ENCODE data around the gene AKAP13. TPM values are rescaled to one million over a fixed set of nuclear protein-coding genes. Genes with fewer than 3 reads are reported as not detected.

The AKAP13 gene
- total and polyA plus RNA-seq, 7 donors: 18.2 to 126 (median 93.7) TPM

- Histone ChIP-seq H3K9me3 (peaks cover 6% of the 10 kb centered on the region), H3K27ac (no peak overlapping the region), H3K36me3 (ENCODE audit: insufficient read depth in 1 of 2, low read depth in 1 of 2) (no peaks in the 10 kb centered on the region), H3K27me3 (ENCODE audit: insufficient read depth in 3 of 3, low read length in 2 of 3) (no peaks in the 10 kb centered on the region), H3K4me1 (no peaks in the 10 kb centered on the region), H3K4me3 (no peak overlapping the region)
- TF ChIP-seq, protein P1, sequence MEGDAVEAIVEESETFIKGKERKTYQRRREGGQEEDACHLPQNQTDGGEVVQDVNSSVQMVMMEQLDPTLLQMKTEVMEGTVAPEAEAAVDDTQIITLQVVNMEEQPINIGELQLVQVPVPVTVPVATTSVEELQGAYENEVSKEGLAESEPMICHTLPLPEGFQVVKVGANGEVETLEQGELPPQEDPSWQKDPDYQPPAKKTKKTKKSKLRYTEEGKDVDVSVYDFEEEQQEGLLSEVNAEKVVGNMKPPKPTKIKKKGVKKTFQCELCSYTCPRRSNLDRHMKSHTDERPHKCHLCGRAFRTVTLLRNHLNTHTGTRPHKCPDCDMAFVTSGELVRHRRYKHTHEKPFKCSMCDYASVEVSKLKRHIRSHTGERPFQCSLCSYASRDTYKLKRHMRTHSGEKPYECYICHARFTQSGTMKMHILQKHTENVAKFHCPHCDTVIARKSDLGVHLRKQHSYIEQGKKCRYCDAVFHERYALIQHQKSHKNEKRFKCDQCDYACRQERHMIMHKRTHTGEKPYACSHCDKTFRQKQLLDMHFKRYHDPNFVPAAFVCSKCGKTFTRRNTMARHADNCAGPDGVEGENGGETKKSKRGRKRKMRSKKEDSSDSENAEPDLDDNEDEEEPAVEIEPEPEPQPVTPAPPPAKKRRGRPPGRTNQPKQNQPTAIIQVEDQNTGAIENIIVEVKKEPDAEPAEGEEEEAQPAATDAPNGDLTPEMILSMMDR (IDR thresholded peaks at IDR 0.05): no peak
- ATAC-seq (no peak), DNase-seq (no peak)
- intact Hi-C loops (cut with DNase I): no loop called here
Measured at GRCh38 chr15:85455891-85456290, 75.5 kb downstream of the AKAP13 start.

- 95 to 97% (median 97%) methylated on average over 3 of the region's 3 CpGs for WGBS, 3 donors
- no peak for ATAC-seq
- no peak for DNase-seq
- Histone ChIP-seq H3K4me1 (no peaks in the 10 kb centered on the region), H3K36me3 (ENCODE audit: insufficient read depth in 1 of 2, low read depth in 1 of 2) (no peaks in the 10 kb centered on the region), H3K9me3 (no peaks in the 10 kb centered on the region), H3K27me3 (ENCODE audit: insufficient read depth in 3 of 3, low read length in 2 of 3) (no peaks in the 10 kb centered on the region), H3K27ac (no peak overlapping the region), H3K4me3 (no peak overlapping the region)
- TF ChIP-seq, protein P1 (IDR thresholded peaks at IDR 0.05): no peak
- intact Hi-C loops (cut with DNase I): no loop called here
Measured at GRCh38 chr15:85456798-85457197, 76.4 kb downstream of the AKAP13 start.

DNA sequence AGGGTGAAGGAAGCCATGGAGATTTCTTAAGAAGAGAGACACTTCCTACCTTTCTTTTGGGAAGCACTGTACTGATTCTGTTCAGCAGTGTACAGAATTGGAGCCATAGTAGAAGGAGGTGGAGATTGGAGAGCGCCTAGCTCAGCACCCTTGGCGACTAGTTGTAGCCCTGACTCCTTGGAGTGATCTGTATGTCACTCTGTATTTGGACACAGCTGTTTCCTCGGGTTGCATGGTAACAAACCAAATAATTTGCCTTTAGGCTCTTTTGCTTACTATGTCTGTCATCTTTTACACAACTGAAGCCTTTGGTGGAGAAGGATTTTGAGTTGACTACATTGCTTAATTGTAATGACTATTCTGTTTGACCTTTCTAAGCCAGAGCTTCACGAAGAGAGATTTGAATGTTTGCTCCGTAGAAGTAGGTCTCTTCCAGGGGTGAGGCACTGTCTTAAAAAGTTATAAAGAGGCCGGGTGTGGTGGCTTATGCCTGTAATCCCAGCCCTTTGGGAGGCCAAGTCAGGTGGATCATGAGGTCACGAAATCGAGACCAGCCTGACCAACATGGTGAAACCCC lies 77.1 kb downstream of the AKAP13 start:
- TF ChIP-seq, protein P1 (IDR thresholded peaks at IDR 0.05): no peak
- intact Hi-C loops (cut with DNase I): no loop called here
- Histone ChIP-seq H3K4me3 (no peak overlapping the region), H3K9me3 (no peaks in the 10 kb centered on the region), H3K27me3 (ENCODE audit: insufficient read depth in 3 of 3, low read length in 2 of 3) (no peaks in the 10 kb centered on the region), H3K4me1 (no peaks in the 10 kb centered on the region), H3K36me3 (ENCODE audit: insufficient read depth in 1 of 2, low read depth in 1 of 2) (no peaks in the 10 kb centered on the region), H3K27ac (no peak overlapping the region)
- WGBS, 3 donors: 67 to 84% (median 70%) methylated on average over 8 of the region's 8 CpGs
- DNase-seq: no peak
- peak in 1 of 4 donors; percentile 32 for ATAC-seq

DNA sequence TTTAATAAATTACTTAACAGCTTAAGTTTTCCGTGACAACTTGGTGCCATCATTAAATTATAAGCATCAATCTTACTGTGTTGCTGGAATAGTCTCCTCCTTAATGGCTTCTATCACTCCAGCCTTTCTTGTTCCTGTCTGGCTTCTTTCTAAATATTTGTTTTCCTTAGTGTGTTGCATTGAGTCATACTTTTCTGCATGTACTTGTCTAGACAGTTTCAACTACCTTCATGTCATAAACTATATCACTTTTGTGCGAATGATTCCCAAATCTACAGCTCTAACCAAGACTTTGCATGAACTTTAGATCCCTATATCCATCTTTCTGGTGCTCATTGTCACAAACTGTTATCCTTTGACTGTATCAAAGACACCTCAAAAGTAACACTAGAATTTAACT lies 78.4 kb downstream of the AKAP13 start:
- Histone ChIP-seq H3K9me3 (no peaks in the 10 kb centered on the region), H3K27me3 (ENCODE audit: insufficient read depth in 3 of 3, low read length in 2 of 3) (no peaks in the 10 kb centered on the region), H3K4me1 (peaks cover 2% of the 10 kb centered on the region), H3K4me3 (no peak overlapping the region), H3K36me3 (ENCODE audit: insufficient read depth in 1 of 2, low read depth in 1 of 2) (no peaks in the 10 kb centered on the region), H3K27ac (no peak overlapping the region)
- 94 to 99% (median 97%) methylated on average over 2 of the region's 2 CpGs for WGBS, 3 donors
- DNase-seq (no peak), ATAC-seq (no peak)
- intact Hi-C loops (cut with DNase I): no loop called here
- TF ChIP-seq, protein P1 (IDR thresholded peaks at IDR 0.05): no peak

DNA sequence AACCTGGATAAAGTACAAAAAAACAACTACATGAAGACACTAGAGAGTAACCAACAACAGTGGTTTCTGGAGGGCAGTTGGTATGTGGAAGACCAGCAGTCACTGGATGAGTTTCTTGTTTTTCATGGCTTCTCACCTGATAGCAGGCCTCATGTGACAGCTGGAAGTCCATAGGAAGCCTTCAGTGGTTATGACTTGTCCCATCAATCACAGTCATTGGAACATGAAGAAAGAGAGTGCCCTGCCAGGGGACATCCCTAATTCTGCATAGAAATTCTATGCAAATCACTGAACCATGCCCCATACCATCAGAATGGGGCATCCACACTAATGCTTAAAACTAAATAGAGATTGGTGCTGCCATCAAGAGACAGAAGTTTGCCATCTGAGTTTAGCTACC lies 81.6 kb downstream of the AKAP13 start:
- no peaks in the 10 kb centered on the region for H3K36me3 ChIP-seq (ENCODE audit: insufficient read depth in 1 of 2, low read depth in 1 of 2)
- no peak overlapping the region for H3K4me3 ChIP-seq
- intact Hi-C loops (cut with DNase I): no loop called here
- no peak for DNase-seq
- no peaks in the 10 kb centered on the region for H3K27me3 ChIP-seq (ENCODE audit: insufficient read depth in 3 of 3, low read length in 2 of 3)
- no peak for ATAC-seq
- TF ChIP-seq, protein P1 (IDR thresholded peaks at IDR 0.05): no peak
- H3K9me3 ChIP-seq: no peaks in the 10 kb centered on the region
- H3K4me1 ChIP-seq: peaks cover 5% of the 10 kb centered on the region
- no peak overlapping the region for H3K27ac ChIP-seq
